Colonic mucosa (tissue), 4 donors: ENCODE data around the gene ANKRD33. TPM values are rescaled to one million over a fixed set of nuclear protein-coding genes. Genes with fewer than 3 reads are reported as not detected.

Source experiments
- DNase-seq: peaks from one replicate; pipeline ENCODE4 v3.0.0-alpha.2; 2020
- H3K27ac ChIP-seq: fragments of 200-600 bp; one replicate; pipeline ENCODE4 v1.8.0; 2021
- H3K27me3 ChIP-seq: fragments of 200-600 bp; one replicate; pipeline ENCODE4 v1.8.0; 2021
- H3K36me3 ChIP-seq: fragments of 200-600 bp; one replicate; pipeline ENCODE4 v1.8.0; 2021
- H3K4me1 ChIP-seq: fragments of 200-600 bp; one replicate; pipeline ENCODE4 v1.8.0; 2021; ENCODE audit warnings: mild to moderate bottlenecking
- H3K4me3 ChIP-seq: fragments of 200-600 bp; one replicate; pipeline ENCODE4 v1.8.0; 2021
- H3K9ac ChIP-seq, 2 donors: one replicate each; pipeline ENCODE4 v1.7.0; 2013; ENCODE audit warnings: control low read depth in 2 of 2, low read depth in 2 of 2, low read length in 2 of 2
- H3K9me3 ChIP-seq: fragments of 200-600 bp; one replicate; pipeline ENCODE4 v1.8.0; 2021
- intact Hi-C: fragments of 100-400 bp; cut with DNase I; formaldehyde crosslinking; loops from one replicate; pipeline ENCODE4 v1.14.1; 2022
- total RNA-seq, 2 donors: library from RNA; stranded (reverse); fragmentation: NEBNext Ultra II Directional in 1 of 2; extraction: Animal tissue kit (Norgen Biotek cat#: 25700) in 1 of 2; gene quantifications; one replicate each; pipeline ENCODE4 v1.2.1, GENCODE V29; 2021
- TF ChIP-seq, protein P1 (sequence below): fragments of 200-600 bp; IDR thresholded peaks from one replicate; pipeline ENCODE4 v1.8.0; 2022; ENCODE audit warnings: antibody characterized with exemption, mild to moderate bottlenecking
- donor health status: healthy.
- donor health status: DM: no; HTN: no; CAD: no.
- donor health status: DM: no; HTN: no; CAD: no.

The ANKRD33 gene
- total RNA-seq, 2 donors from 2014 or later = not detected

DNA sequence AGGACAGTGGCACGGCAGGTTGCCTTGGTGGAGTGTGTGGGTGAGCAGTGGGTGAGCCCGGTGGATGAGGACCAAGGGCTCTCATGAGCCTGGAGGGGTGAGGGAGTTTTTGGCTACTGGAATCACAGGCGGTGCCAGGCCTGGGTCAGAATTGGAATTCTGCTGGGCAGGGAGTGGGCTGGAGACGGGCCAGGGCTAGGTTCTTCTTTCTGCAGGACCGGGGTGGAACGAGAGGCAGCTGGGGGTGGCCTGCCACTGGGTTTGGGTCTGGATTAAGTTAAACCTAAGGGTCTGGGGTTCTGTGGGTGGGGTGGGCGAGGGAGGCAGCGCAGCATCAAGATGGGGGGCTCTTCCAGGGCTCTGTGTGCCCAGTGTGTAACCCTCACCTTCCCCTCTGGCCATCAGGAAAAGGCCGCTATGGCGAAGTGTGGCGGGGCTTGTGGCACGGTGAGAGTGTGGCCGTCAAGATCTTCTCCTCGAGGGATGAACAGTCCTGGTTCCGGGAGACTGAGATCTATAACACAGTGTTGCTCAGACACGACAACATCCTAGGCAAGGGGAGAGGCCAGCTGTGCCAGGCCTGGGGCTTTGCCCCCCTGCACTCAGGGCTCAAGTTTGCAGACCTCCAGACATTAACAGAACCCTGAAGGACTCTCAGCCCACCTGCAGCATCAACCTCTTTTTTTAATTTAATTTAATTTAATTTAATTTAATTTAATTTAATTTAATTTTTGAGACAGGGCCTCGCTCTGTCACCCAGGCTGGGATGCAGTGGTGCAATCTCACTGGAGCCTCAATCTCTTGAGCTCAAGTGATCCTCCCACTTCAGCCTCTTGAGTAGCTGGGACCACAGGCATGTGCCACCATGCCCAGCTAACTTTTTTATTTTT, 26.4 kb downstream of the ANKRD33 start:
- Histone ChIP-seq H3K27me3 (no peaks in the 10 kb centered on the region), H3K4me1 (peaks cover 20% of the 10 kb centered on the region), H3K27ac (no peak overlapping the region), H3K9me3 (no peaks in the 10 kb centered on the region), H3K4me3 (no peak overlapping the region), H3K9ac (peak overlapping the region in 1 of 2 donors; percentile 20), H3K36me3 (peaks cover 8% of the 10 kb centered on the region)
- TF ChIP-seq, protein P1, sequence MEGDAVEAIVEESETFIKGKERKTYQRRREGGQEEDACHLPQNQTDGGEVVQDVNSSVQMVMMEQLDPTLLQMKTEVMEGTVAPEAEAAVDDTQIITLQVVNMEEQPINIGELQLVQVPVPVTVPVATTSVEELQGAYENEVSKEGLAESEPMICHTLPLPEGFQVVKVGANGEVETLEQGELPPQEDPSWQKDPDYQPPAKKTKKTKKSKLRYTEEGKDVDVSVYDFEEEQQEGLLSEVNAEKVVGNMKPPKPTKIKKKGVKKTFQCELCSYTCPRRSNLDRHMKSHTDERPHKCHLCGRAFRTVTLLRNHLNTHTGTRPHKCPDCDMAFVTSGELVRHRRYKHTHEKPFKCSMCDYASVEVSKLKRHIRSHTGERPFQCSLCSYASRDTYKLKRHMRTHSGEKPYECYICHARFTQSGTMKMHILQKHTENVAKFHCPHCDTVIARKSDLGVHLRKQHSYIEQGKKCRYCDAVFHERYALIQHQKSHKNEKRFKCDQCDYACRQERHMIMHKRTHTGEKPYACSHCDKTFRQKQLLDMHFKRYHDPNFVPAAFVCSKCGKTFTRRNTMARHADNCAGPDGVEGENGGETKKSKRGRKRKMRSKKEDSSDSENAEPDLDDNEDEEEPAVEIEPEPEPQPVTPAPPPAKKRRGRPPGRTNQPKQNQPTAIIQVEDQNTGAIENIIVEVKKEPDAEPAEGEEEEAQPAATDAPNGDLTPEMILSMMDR = no peak
- DNase-seq = no peak
- intact Hi-C loops = no loop called here

DNA sequence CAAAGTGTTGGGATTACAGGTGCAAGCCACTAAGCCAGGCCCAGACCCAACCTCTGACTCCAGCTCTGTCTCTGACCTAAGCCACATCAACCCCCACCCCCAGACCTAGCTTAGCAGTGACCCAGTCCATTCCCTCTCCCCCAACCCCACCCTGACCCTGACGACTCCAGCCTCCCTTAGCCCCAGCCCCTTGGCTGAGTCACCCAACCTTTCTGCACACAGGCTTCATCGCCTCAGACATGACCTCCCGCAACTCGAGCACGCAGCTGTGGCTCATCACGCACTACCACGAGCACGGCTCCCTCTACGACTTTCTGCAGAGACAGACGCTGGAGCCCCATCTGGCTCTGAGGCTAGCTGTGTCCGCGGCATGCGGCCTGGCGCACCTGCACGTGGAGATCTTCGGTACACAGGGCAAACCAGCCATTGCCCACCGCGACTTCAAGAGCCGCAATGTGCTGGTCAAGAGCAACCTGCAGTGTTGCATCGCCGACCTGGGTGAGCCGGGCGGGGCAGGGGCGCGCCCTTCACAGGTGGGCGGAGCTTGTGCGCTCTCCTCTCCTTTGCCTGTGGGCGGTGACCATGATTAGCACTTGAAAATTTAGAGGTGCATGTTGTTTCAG, 27.2 kb downstream of the ANKRD33 start:
- intact Hi-C loops = no loop called here
- no peak overlapping the region for H3K4me3 ChIP-seq
- H3K4me1 ChIP-seq = peaks cover 20% of the 10 kb centered on the region
- no peaks in the 10 kb centered on the region for H3K9me3 ChIP-seq
- TF ChIP-seq, protein P1 = no peak
- H3K36me3 ChIP-seq = peaks cover 8% of the 10 kb centered on the region
- DNase-seq = no peak
- H3K9ac ChIP-seq = no peak overlapping the region
- H3K27ac ChIP-seq = no peak overlapping the region
- no peaks in the 10 kb centered on the region for H3K27me3 ChIP-seq

DNA sequence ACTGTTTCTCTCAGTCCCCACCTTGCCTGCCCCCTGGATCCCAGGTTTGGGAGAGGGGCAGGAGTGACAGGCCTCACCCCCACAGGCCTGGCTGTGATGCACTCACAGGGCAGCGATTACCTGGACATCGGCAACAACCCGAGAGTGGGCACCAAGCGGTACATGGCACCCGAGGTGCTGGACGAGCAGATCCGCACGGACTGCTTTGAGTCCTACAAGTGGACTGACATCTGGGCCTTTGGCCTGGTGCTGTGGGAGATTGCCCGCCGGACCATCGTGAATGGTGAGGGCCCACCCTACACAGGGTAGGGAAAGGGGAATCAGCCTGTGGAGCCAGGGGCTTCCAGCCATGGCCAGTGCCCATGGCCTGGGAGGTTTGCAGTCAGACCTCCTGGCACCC, 28.0 kb downstream of the ANKRD33 start:
- Histone ChIP-seq H3K9ac (no peak overlapping the region), H3K9me3 (no peaks in the 10 kb centered on the region), H3K4me3 (no peak overlapping the region), H3K36me3 (peaks cover 8% of the 10 kb centered on the region), H3K27ac (no peak overlapping the region), H3K27me3 (no peaks in the 10 kb centered on the region), H3K4me1 (peaks cover 14% of the 10 kb centered on the region)
- TF ChIP-seq, protein P1 = no peak
- intact Hi-C loops = no loop called here
- DNase-seq = no peak

DNA sequence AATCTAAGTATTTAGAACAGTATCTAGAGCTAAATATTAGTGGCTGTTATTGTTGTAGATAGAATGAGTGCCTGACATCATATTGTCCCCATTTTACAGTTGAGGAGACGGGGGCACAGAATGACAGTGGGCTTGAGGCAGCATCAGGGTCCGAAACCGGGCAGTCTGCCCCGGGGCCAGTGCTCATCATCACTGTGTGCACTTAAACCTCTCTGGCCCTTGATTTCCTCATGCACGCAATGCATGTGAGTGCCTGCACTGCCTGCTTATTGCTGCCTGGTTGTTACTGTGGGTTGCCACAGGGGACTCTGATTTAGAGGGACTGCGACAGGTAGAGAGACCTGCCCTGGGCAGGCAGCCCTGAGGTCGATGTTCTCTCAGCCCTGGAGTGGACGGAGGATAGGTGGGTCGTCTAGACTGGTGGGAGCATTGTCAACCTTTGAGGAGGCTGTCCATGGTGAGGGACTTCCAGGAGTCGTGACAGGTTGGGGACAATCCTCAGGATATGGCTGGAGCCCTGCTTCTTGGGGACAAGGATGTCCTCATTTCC, 29.2 kb downstream of the ANKRD33 start:
- intact Hi-C loops = no loop called here

DNA sequence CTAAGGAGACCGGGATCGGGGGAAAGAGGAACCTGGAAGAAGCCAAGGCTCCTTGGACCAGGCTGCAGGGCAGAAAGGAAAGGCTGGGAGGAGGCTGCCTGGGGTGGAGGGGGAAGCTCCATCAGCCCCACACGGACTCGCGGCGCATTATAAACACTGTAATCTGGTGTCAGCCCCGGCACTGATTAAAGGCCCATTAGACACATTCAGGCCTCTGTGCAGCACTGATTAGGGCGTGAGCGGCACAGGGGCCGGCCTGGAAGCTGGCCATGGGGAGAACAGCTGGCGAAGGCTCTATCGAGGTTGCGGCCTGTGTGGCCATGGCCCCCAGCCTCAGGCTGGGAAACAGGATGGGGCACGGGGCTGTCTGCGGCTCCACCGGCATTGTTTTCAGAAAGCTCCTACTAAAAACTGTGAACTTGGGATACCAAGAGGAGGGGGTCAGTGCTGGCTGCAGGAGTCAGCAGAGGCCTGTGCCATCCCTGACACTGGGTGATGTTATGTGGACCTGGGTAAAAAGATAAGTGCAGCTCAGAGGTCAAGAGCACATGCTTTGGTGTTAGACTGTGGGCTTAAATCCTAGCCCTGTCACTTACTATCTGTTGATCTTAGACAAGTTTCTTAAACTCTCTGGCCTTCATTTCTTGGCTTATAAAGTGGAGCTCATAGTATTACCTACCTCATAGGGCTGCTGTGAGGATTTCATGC, 30.0 kb downstream of the ANKRD33 start:
- no peak overlapping the region for H3K27ac ChIP-seq
- H3K9me3 ChIP-seq = no peaks in the 10 kb centered on the region
- intact Hi-C loops = no loop called here
- H3K27me3 ChIP-seq = no peaks in the 10 kb centered on the region
- TF ChIP-seq, protein P1 = no peak
- H3K9ac ChIP-seq = no peak overlapping the region
- no peak for DNase-seq
- H3K36me3 ChIP-seq = peaks cover 8% of the 10 kb centered on the region
- peaks cover 1% of the 10 kb centered on the region for H3K4me1 ChIP-seq
- H3K4me3 ChIP-seq = no peak overlapping the region

More for the DNA sequence above, 29.2 kb downstream of the ANKRD33 start:
- Histone ChIP-seq H3K36me3 (peaks cover 8% of the 10 kb centered on the region), H3K9me3 (no peaks in the 10 kb centered on the region), H3K9ac (no peak overlapping the region), H3K4me3 (no peak overlapping the region), H3K27me3 (no peaks in the 10 kb centered on the region), H3K4me1 (peaks cover 3% of the 10 kb centered on the region), H3K27ac (no peak overlapping the region)
- TF ChIP-seq, protein P1 = no peak
- DNase-seq = no peak
